GF-D8 (cell line): ENCODE measurements around the gene BRD2.
"Not testable (repeated sequence)": the region's sequence is repeated elsewhere in the genome, so short reads cannot be mapped to it uniquely, and the experiment has no call there.

Source experiments
- DNase-seq: peaks from one replicate; lab custom pipeline; 2025; lab: John Stamatoyannopoulos, UW

BRD2 gene

DNA sequence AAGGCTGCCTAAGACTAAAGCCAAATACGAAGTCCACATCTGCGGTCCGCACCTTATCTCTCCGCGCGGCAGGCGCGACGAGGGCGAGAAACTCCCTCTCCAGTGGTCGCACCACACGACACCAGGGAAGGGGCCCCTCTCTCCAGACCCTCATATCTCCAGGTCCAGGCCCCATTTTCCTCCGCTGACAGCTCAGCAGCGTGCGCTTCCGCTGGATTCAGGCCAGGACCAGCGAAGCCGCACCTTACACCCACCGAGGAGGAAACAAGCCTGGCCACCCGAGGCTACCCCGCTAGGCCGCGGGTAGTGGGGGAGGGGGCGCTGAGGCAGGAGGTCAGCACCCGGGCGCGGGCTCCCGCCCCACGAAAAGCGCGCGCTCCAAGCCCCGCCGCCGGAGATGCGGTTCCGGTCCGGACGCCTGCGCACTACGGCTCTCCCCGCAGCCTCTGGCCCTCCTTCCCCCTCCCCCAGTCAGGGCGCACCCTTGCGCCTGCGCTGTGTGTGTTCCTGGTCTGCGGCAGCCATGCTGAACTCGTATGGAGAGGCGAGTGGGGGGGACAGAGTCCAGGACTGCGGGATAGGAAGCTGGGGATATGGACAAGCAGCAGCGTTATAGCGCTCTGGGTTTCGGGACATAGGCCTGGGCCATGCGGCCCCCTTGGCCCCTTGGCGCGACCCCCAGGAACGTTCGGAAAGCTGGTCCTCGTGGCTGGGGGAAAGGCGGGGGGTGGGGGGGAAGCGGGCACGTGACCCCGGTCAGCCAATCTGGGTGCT is at the start of gene BRD2:
Gene BRD2 (plus strand): TSS at position 502 of the 774 bp plus-strand sequence. CDS start 4,305 bp downstream, outside the sequence.
- peak; percentile 88 for DNase-seq

- DNase-seq = no peak
These were observed 47.7 kb upstream of the BRD2 start for GRCh38 chr6:32920715-32921114.

DNA sequence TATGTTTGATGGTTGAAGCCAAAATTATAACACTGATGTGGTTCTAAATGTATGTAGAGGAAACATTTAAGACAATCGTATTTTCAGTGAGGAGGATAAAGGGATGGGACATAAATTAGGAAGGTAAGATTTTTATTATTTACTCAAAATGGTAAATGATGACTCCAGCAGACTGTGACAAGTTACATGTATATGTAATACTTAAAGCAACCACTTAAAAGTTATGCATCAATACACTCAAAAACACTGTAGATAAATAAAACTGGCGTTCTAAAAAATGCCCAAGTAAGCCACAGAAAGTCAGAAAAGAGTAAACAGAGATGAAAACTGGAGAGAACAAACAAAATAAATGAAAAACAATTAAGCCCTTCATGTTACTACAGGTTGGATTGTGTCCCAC is 46.3 kb upstream of the BRD2 start:
- DNase-seq = no peak

DNA sequence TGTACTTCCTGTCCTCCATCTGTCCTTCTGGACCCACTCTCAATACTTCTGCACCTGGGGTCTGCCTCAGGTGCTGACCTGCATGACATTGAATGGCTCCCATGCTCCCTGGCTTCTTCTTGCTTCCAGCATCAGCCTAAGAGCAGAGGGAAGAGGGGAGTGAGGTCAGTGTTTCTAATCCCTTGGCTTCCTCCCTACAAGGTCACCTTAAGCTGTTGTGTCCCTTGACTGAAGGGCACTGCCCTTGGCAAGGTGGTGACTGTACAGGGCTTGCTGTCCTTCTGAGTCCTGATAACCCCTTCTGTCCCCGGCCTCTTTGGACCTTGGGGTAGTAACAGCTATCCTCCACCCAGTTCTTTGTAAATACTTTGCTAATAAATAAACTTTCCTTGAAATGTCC is 37.2 kb upstream of the BRD2 start:
- no peak for DNase-seq

- no peak for DNase-seq
These were observed 36.1 kb upstream of the BRD2 start for GRCh38 chr6:32932132-32932868.

DNA sequence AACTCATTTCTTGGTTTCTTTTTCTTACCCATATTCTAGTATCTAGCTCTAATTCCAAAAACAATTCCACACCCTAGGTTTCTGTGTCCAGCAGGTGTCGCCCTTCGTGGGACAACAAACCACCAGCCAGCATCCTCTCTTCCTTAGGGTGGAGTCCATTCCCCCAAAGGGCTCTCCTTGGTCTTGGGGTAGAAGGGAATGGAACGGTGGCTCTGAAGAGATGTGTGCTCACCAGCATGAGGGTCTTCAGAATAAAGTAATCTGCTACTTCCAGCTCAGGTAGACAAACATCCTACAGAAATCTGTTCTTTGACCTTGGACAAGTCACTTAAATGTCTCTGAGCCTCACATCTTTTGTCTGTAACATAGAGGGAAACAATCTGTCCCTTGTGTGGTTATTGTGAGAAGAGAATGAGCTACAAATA is 34.7 kb upstream of the BRD2 start:
- DNase-seq = peak; percentile 6

GRCh38 chr6:32935551-32936238 is 32.7 kb upstream of the BRD2 start:
- no peak for DNase-seq

DNA sequence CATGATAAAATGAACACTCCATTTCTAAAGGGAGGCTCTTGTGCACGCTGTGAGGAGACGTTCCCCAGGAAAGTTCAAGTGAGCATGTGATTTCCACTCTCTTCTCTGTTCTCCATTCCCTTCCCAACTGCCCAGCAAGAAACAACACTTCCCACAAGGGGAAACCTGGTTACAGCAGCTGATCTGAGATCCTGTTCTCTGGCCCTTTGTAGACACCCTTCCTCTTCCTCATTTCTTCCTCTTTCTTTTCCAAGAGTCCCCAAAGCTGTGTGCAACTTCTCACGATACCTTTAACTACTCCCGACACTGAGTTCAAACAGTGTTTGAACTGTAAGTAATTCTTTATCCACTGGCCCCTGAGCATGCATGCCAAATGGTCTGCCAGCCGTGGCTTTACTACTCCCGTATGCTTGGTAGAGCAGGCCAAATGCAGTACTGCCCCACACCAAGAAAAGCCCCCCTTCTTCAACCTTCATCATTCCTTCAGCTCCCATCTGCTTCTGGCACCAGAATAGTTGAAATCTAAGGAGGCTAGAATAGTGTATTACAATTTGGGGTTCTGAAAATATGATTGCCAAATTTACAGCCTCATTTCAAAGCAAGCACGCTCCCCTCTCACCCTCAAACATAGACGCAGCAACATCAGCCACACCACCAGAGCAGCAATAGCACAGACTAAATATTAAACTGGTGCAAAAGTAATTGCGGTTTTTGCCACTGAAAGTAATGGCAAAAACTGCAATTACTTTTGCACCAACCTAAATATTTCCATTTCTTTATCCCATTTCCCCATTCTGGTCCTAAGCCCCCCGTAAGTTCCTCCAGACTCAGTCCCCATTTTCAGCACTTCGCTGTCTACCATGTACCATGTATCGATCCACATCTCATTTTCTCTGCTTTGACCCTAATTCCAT is 31.9 kb upstream of the BRD2 start:
- no peak for DNase-seq

DNA sequence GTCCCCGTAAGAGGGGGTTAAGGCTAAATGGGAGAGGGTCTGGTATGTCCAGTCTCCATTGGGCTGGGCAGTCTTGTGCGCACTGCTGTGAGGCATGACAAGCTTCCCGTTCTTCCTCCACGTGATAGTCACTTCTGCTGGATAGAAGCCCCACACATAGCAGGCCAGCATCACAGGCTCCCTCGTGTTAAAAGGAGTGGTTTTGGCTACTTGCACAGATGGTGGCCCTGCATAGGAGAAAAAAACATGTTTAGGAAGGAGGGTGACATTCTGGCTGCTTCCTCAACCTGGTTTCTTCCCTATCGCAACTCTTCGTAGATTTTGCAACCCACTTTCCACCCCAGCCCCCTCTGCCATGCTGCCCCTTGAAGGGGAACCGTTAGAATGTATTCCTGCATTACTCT is 31.2 kb upstream of the BRD2 start:
- peak; percentile 32 for DNase-seq

GRCh38 chr6:32938494-32938893 is 29.9 kb upstream of the BRD2 start:
- DNase-seq = no peak

GRCh38 chr6:32940656-32941213 is 27.7 kb upstream of the BRD2 start, which contains the start of gene HLA-DMB:
Gene HLA-DMB, minus strand, starts transcription at chr6:32941028. Its CDS starts 221 bp downstream, at chr6:32940807.
- no peak for DNase-seq

DNA sequence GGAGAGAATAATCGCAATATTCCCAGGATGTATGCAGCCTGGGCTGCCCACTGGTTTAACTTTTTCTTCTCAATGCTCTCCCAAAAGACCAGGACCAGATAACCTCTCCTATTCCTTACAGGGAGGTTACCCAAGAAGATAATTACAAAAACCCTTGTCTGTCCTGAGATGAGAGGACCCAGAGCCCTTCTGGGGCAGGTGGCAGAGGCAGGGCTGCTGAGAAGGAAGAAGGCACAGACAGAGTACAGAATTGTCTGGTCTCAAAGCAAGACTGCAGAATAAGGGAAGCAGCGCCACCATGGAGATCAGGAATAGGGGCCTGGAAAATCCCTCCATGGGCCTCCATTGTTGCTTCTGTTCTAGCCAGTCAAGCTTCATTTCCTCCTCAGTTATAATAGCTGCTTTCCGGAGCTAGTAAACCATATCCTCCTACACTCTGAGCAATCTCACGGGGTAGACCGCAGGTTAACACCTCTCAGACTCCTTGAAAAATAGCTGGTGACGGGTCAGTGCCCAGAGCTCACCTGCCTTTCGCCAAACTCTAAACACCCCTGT is 27.1 kb upstream of the BRD2 start:
- DNase-seq = peak; percentile 31

DNA sequence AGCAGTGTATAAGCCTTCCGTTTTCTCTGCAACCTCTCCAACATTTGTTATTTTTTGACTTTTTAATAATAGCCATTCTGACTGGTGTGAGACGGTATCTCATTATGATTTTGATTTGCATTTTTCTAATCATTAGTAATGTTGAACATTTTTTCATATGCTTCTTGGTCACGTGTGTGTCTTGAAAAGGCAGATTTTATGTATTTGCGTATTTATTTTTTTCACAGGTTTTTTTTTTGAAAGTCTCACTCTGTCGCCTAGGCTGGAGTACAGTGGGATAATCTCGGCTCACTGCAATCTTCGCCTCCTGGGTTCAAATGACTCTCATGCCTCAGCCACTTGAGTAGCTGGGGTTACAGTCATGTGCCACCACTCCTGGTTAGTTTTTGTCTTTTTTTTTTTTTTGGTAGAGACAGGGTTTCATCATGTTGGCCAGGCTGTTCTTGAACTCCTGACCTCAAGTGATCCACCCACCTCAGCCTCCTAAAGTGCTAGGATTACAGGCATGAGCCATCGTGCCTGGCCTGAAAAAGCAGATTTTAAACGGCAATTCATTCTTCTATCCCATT is 25.8 kb upstream of the BRD2 start:
- not testable (repeated sequence) for DNase-seq

DNA sequence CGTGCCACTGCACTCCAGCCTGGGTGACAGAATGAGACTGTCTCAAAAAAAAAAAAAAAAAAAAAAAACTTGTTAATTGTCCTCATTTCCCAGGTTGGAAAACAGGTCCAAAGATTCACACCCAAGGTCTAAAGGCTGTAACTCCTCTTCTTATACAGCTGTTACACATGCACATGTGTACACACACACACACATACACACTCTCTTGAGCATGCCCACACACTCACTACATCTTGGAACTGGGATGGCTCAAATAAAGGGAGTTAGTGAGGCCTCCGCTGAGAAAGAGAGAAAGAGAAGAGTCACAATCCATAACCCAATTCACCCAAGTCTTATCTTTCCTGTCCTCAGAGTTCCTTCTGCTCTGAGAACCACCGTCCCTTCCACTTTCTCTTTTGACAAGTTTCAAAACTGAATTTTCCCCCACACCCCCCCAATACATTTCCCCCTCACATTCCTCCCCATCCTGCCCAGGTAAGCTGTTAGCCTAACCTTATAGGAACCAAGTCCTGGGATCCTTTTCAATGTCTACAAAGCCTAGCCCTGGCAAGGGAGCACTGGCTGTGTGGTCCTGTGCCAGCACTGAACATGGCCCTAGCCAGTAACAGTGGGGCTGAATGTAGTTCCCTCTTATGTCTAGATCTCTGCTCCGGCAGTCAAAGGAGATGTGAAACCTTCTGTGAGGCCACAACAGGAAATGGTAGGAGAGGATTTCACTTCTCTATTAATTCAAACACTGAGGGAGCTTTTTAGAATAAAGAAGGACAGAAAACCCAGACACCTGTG is 24.3 kb upstream of the BRD2 start:
- peak; percentile 60 for DNase-seq

- DNase-seq = peak; percentile 27
These were observed 23.2 kb upstream of the BRD2 start for GRCh38 chr6:32945108-32945760.

- no peak for DNase-seq
These were observed 22.4 kb upstream of the BRD2 start for GRCh38 chr6:32945953-32946352.

- DNase-seq = no peak
These were observed 21.5 kb upstream of the BRD2 start for GRCh38 chr6:32946893-32947292.

GRCh38 chr6:32947552-32948465 is 20.6 kb upstream of the BRD2 start:
- no peak for DNase-seq
